Peyer's patch (tissue), 4 donors: ENCODE data around the gene NPEPL1. TPM values are rescaled to one million over a fixed set of nuclear protein-coding genes. Genes with fewer than 3 reads are reported as not detected.

Experiments
- DNase-seq, 3 donors: peaks; one replicate each; pipeline ENCODE4 v3.0.0-alpha.2; 2017 to 2019
- H3K27ac ChIP-seq, 4 donors: fragments of 200-600 bp; sonication (generic); one replicate each; pipeline ENCODE4 v1.5.1; 2016 to 2019
- H3K27me3 ChIP-seq, 2 donors: fragments of 200-600 bp; sonication (generic); one replicate each; pipeline ENCODE4 v1.5.1; 2019
- H3K36me3 ChIP-seq, 3 donors: fragments of 200-600 bp; sonication (generic); one replicate each; pipeline ENCODE4 v1.5.1; 2016 to 2019
- H3K4me1 ChIP-seq, 4 donors: fragments of 200-600 bp; sonication (generic); one replicate each; pipeline ENCODE4 v1.5.1; 2016 to 2019
- H3K4me3 ChIP-seq, 4 donors: fragments of 200-600 bp; sonication (generic); 1 replicate in 3 of 4; 2 replicates in 1 of 4; pipeline ENCODE4 v1.5.1; 2016 to 2019; ENCODE audit warnings: mild to moderate bottlenecking in 1 of 4
- H3K9me3 ChIP-seq, 4 donors: fragments of 200-600 bp; sonication (generic); one replicate each; pipeline ENCODE4 v1.5.1; 2016 to 2019; ENCODE audit warnings: mild to moderate bottlenecking in 1 of 4
- POLR2A ChIP-seq, 2 donors: fragments of 450-650 bp; IDR thresholded peaks; one replicate each; pipeline ENCODE4 v1.5.1; 2017; ENCODE audit warnings: antibody characterized with exemption in 2 of 2, mild to moderate bottlenecking in 2 of 2, moderate library complexity in 2 of 2
- total RNA-seq, 4 donors: library from RNA; depleted of rRNA; stranded (reverse); fragments of >200 nt; gene quantifications; one replicate each; pipeline ENCODE4 v1.1.0, GENCODE V29; 2016
- TF ChIP-seq, protein P1 (sequence below), 6 experiments: fragments of 450-650 bp in 4 of 6; fragments of 200-600 bp in 2 of 6; sonication (generic) in 1 of 6; IDR thresholded peaks; one replicate each; pipeline ENCODE4 v1.5.1; 2017 to 2019; ENCODE audit warnings: antibody characterized with exemption in 6 of 6, mild to moderate bottlenecking in 3 of 6, moderate library complexity in 1 of 6

NPEPL1 gene
- total RNA-seq, 4 donors from 2014 or later: 36.3 to 80.4 (median 63.0) TPM

DNA sequence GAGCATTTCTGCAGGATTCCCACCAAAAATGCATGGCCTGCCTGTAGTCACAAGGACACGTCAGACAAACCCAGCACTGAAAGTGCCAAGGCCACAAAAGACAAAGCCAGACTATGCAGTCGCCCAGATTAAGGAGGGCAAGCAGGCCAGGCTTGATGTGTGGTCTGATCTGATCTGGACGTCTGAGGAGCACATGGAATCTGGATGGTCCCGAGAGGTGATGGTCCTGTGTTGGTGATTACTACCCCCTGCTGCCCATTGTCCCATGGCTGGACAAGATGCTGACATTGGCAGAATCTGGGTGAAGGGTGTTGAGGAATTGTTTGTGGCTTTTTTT is 17.1 kb downstream of the NPEPL1 start:
- Histone ChIP-seq H3K4me3 (no peak overlapping the region), H3K9me3 (no peaks in the 10 kb centered on the region), H3K4me1 (no peaks in the 10 kb centered on the region), H3K27me3 (no peaks in the 10 kb centered on the region), H3K36me3 (peaks cover 0 to 8% (median 0%) of the 10 kb centered on the region in 3 donors), H3K27ac (no peak overlapping the region)
- peak in 1 of 3 donors; percentile 11 for DNase-seq
- TF ChIP-seq, protein P1, sequence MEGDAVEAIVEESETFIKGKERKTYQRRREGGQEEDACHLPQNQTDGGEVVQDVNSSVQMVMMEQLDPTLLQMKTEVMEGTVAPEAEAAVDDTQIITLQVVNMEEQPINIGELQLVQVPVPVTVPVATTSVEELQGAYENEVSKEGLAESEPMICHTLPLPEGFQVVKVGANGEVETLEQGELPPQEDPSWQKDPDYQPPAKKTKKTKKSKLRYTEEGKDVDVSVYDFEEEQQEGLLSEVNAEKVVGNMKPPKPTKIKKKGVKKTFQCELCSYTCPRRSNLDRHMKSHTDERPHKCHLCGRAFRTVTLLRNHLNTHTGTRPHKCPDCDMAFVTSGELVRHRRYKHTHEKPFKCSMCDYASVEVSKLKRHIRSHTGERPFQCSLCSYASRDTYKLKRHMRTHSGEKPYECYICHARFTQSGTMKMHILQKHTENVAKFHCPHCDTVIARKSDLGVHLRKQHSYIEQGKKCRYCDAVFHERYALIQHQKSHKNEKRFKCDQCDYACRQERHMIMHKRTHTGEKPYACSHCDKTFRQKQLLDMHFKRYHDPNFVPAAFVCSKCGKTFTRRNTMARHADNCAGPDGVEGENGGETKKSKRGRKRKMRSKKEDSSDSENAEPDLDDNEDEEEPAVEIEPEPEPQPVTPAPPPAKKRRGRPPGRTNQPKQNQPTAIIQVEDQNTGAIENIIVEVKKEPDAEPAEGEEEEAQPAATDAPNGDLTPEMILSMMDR (IDR thresholded peaks at IDR 0.05): no peak
- no peak for TF ChIP-seq POLR2A (IDR thresholded peaks at IDR 0.05)

DNA sequence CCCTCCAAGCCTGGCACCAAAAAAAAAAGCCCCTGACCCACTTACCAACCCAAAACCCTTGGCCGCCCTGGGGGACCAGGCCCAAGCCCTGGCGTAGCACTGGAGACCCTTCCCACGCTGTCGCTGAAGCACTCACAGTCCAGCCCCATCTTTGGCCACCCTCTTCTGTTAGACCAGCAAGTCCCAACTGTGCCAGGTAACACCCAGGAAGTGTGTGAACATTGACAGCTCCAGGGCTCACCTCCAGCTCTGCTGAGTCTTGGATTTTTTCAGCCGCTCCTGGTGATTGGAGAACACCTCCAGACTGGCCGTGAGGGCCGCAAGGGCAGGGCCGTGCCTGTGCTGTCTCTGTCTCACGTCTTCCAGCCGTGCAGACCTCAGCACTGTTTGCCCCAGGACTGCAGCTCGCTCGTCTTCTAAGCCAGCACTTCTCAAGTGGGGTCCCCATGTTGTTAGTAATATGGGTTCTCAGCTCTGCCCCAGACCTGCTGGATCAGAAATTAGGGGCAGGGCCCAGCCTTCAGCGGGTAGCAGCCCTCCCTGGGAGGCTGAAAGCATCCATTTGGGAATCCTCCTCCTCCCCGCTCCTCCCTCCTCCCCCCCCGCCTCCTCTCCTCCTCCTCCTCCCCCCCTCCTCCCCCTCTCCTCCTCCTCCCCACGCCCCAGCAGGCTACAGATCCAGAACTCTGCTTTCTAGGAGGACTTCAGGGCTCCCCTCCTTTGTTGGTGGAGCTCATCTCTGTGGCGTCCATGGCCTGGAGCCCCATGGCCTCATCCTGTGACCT is 18.1 kb downstream of the NPEPL1 start:
- Histone ChIP-seq H3K27me3 (no peaks in the 10 kb centered on the region), H3K9me3 (no peaks in the 10 kb centered on the region), H3K27ac (no peak overlapping the region), H3K36me3 (no peaks in the 10 kb centered on the region), H3K4me3 (no peak overlapping the region), H3K4me1 (no peaks in the 10 kb centered on the region)
- peak in 1 of 3 donors; percentile 36 for DNase-seq
- TF ChIP-seq, protein P1 (IDR thresholded peaks at IDR 0.05): no peak
- TF ChIP-seq POLR2A (IDR thresholded peaks at IDR 0.05): no peak

DNA sequence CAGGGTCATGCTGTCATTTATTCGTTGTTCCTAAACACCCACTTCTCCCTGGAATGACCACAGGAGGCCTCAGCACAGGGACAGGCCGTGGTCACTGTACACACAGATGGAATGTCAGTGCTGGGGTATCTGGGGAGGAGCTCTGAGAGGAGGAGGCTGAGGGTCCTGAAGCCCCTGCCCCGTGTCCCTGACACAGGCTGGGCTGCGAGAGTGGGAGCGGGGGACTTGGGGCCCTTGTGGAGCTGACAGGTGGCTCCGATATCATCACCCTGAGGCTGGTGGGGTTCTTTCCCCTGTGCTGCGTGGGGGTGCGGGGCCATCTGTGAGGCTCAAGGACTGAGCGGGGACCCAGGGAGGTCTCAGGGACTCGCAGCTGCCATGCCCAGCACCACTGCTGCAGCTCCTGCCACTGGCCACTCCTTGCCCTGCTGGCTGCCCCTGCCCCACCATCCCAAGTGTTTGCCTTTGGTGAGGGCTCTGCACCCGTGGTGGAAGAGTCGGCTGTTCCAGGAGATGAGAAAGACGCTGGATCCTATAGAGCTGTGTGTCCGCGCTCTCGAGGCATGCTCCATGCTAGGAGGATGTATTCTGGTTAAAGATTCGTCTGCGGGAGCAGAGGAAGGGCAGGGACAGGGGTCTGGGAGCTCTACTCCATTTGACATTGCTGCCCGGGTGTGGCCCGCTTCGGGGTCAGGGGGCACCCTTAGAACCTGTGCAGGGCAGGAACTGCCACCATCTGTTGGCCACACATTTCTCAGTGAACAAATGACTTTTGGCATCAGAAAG is 18.9 kb downstream of the NPEPL1 start:
- TF ChIP-seq, protein P1 (IDR thresholded peaks at IDR 0.05): no peak
- no peak for TF ChIP-seq POLR2A (IDR thresholded peaks at IDR 0.05)
- peak; percentile 8 to 44 (median 38) for DNase-seq
- Histone ChIP-seq H3K4me3 (no peak overlapping the region), H3K27ac (no peak overlapping the region), H3K27me3 (no peaks in the 10 kb centered on the region), H3K36me3 (no peaks in the 10 kb centered on the region), H3K4me1 (no peaks in the 10 kb centered on the region), H3K9me3 (no peaks in the 10 kb centered on the region)

DNA sequence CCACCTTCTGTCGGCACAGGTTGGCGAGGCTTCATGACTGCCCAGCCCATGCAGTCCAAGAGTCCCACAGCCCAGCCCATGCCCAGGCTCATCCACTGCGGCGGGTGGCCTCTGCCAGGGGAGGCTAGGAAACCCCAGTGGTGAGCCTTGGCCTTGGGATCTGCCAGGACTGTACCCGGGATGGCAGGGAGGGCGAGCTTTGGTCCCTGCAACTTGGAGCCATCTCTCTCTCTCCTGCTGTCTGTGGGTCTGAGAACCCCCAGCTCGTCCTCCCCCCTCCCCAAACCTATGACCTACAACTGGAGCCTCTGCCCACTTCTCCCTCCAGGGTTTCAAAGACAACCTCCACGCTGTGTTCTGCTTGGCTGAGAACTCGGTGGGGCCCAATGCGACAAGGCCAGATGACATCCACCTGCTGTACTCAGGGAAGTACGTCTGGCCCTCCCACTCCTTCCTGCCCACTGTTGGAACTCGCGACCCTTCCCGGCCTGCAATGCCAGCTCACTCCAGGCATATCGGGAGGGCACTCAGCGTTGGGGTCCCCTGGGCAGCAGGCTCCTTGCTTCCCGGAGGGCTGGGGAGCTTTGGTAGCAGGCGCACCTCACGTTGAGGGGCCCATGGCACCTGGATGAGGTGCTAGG is 19.7 kb downstream of the NPEPL1 start:
- peak in 2 of 3 donors; percentile 10 to 29 for DNase-seq
- Histone ChIP-seq H3K36me3 (no peaks in the 10 kb centered on the region), H3K27ac (no peak overlapping the region), H3K9me3 (no peaks in the 10 kb centered on the region), H3K4me3 (no peak overlapping the region), H3K4me1 (no peaks in the 10 kb centered on the region), H3K27me3 (no peaks in the 10 kb centered on the region)
- TF ChIP-seq, protein P1 (IDR thresholded peaks at IDR 0.05): no peak
- no peak for TF ChIP-seq POLR2A (IDR thresholded peaks at IDR 0.05)

DNA sequence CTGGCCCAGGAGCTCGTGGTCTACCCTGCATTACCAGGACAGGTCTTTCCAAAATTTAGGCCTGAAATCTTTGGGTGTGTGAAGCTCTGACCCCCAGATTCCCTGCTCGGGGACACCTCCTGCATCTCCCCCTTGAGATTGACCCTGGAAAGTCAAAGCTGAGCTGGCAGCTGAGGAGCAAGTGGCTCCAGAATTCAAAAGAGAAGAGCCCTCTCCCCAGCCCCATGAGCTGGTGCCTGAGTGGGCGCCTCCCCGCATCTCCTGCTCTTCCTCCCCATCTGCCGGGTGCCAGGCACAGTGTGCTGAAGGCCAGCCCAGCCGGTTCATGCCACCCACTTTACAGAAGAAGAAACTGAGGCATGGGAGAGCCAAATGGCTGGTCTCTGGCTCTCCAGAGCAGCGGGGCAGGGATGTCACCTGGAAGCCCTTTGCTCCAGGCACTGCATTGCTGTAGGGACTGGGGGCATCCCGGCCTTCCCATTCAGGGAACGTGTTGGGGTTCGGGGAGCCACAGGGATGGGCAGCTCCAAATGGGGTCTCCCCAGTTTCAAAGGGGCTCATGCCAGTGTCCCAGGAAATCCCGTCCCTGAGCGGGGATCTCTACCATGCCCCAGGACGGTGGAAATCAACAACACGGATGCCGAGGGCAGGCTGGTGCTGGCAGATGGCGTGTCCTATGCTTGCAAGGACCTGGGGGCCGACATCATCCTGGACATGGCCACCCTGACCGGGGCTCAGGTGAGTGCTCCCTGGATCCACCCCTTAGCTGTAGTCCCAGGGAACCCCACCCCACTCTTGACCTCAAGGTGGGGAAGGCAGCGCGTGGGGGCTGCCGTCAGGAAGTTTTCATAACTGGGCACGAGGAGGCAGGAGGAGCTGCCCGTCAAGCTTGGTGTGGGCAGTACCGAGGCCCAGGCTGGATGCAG is 20.5 kb downstream of the NPEPL1 start:
- Histone ChIP-seq H3K4me3 (no peak overlapping the region), H3K4me1 (no peaks in the 10 kb centered on the region), H3K36me3 (no peaks in the 10 kb centered on the region), H3K27ac (no peak overlapping the region), H3K9me3 (no peaks in the 10 kb centered on the region), H3K27me3 (no peaks in the 10 kb centered on the region)
- peak in 2 of 3 donors; percentile 14 to 41 for DNase-seq
- no peak for TF ChIP-seq POLR2A (IDR thresholded peaks at IDR 0.05)
- TF ChIP-seq, protein P1 (IDR thresholded peaks at IDR 0.05): no peak
